Karpas-422 (cell line): ENCODE results near the gene MAJIN. TPM values are rescaled to one million over a fixed set of nuclear protein-coding genes. Genes with fewer than 3 reads are reported as not detected.

Source experiments
- DNase-seq: peaks from one replicate; pipeline ENCODE4 v3.0.0-alpha.2; 2015
- H2AFZ ChIP-seq: fragments of 200-600 bp; sonication (generic); 2 replicates; pipeline ENCODE4 v1.6.1; 2014; ENCODE audit warnings: antibody characterized with exemption, low read length, mixed read lengths
- H3K27ac ChIP-seq: fragments of 200-600 bp; sonication (generic); 2 replicates; pipeline ENCODE4 v1.5.1; 2014; ENCODE audit warnings: mild to moderate bottlenecking, low read length, moderate library complexity
- H3K27me3 ChIP-seq: fragments of 200-600 bp; sonication (generic); 2 replicates; pipeline ENCODE4 v1.6.1; 2014; ENCODE audit warnings: low read length, mixed read lengths
- H3K36me3 ChIP-seq: fragments of 200-600 bp; sonication (generic); 2 replicates; pipeline ENCODE4 v1.6.1; 2014; ENCODE audit warnings: low read length, mixed read lengths; ENCODE audit not compliant: insufficient read depth
- H3K4me1 ChIP-seq: fragments of 200-600 bp; sonication (generic); 2 replicates; pipeline ENCODE4 v1.6.1; 2014; ENCODE audit warnings: mild to moderate bottlenecking, low read length, mixed read lengths
- H3K4me2 ChIP-seq: fragments of 200-600 bp; sonication (generic); 2 replicates; pipeline ENCODE4 v1.6.1; 2014; ENCODE audit warnings: low read length, low read depth, mild to moderate bottlenecking; ENCODE audit not compliant: poor library complexity, severe bottlenecking
- H3K4me3 ChIP-seq: fragments of 200-600 bp; sonication (generic); 2 replicates; pipeline ENCODE4 v1.5.1; 2014; ENCODE audit warnings: mild to moderate bottlenecking, antibody characterized with exemption, low read length, mixed read lengths
- H3K79me2 ChIP-seq: fragments of 200-600 bp; sonication (generic); 2 replicates; pipeline ENCODE4 v1.6.1; 2014; ENCODE audit warnings: mild to moderate bottlenecking, low read length, mixed read lengths
- H3K9ac ChIP-seq: fragments of 200-600 bp; sonication (generic); 2 replicates; pipeline ENCODE4 v1.6.0; 2014; ENCODE audit warnings: low read length
- H3K9me2 ChIP-seq: fragments of 200-600 bp; sonication (generic), shearing (Covaris generic); replicated peaks from 2 replicates; pipeline ENCODE4 v1.6.0; 2014; ENCODE audit warnings: mild to moderate bottlenecking, low read length, moderate library complexity; ENCODE audit not compliant: insufficient read depth
- H3K9me3 ChIP-seq: fragments of 300-700, 200-600 bp; sonication (generic); 2 replicates; pipeline ENCODE4 v1.6.1; 2014; ENCODE audit warnings: low read length, mixed read lengths
- H4K20me1 ChIP-seq: fragments of 200-600 bp; sonication (generic); 2 replicates; pipeline ENCODE4 v1.6.1; 2014; ENCODE audit warnings: mild to moderate bottlenecking, antibody characterized with exemption, low read length, low read depth; ENCODE audit not compliant: insufficient read depth
- total RNA-seq: library from RNA; depleted of rRNA; stranded (reverse); fragments of >200 nt; shearing (Covaris generic); gene quantifications from 2 replicates; pipeline ENCODE4 v1.2.3, GENCODE V29; 2014; ENCODE audit warnings: low replicate concordance

Gene MAJIN
- total RNA-seq, 1 experiment from 2014 or later = not detected

GRCh38 chr11:64911689-64912088 is 60.2 kb downstream of the MAJIN start:
- no peaks in the 10 kb centered on the region for H3K9me2 ChIP-seq
- H3K9me3 ChIP-seq = no peaks in the 10 kb centered on the region
- no peaks in the 10 kb centered on the region for H4K20me1 ChIP-seq
- peaks cover 19% of the 10 kb centered on the region for H3K79me2 ChIP-seq
- H3K36me3 ChIP-seq = peaks cover 4% of the 10 kb centered on the region; the same call in 1 of the 2 replicates
- no peak overlapping the region for H2AFZ ChIP-seq
- no peak overlapping the region for H3K4me2 ChIP-seq
- H3K9ac ChIP-seq = no peak overlapping the region
- no peaks in the 10 kb centered on the region for H3K27me3 ChIP-seq
- H3K4me3 ChIP-seq = no peak overlapping the region
- peaks cover 13% of the 10 kb centered on the region for H3K4me1 ChIP-seq
- no peak for DNase-seq
- no peak overlapping the region for H3K27ac ChIP-seq

- H3K9ac ChIP-seq = no peak overlapping the region
- H3K27me3 ChIP-seq = no peaks in the 10 kb centered on the region
- H2AFZ ChIP-seq = no peak overlapping the region
- H3K79me2 ChIP-seq = peaks cover 13% of the 10 kb centered on the region
- no peak overlapping the region for H3K4me2 ChIP-seq
- H3K9me3 ChIP-seq = no peaks in the 10 kb centered on the region
- H3K4me3 ChIP-seq = no peak overlapping the region
- no peak for DNase-seq
- H3K27ac ChIP-seq = no peak overlapping the region
- H4K20me1 ChIP-seq = no peaks in the 10 kb centered on the region
- no peaks in the 10 kb centered on the region for H3K9me2 ChIP-seq
- peaks cover 4% of the 10 kb centered on the region; the same call in 1 of the 2 replicates for H3K36me3 ChIP-seq
- peaks cover 12% of the 10 kb centered on the region for H3K4me1 ChIP-seq
Measured at GRCh38 chr11:64911142-64911541, 60.8 kb downstream of the MAJIN start.

GRCh38 chr11:64910451-64911093 is 61.3 kb downstream of the MAJIN start:
- no peak overlapping the region for H3K4me2 ChIP-seq
- H3K9ac ChIP-seq = no peak overlapping the region
- H3K79me2 ChIP-seq = peaks cover 8% of the 10 kb centered on the region
- H3K4me1 ChIP-seq = peaks cover 6% of the 10 kb centered on the region
- no peaks in the 10 kb centered on the region for H3K9me2 ChIP-seq
- H3K9me3 ChIP-seq = no peaks in the 10 kb centered on the region
- peaks cover 4% of the 10 kb centered on the region; the same call in 1 of the 2 replicates for H3K36me3 ChIP-seq
- no peak overlapping the region for H3K27ac ChIP-seq
- H4K20me1 ChIP-seq = no peaks in the 10 kb centered on the region
- H3K4me3 ChIP-seq = no peak overlapping the region
- no peak overlapping the region for H2AFZ ChIP-seq
- DNase-seq = no peak
- no peaks in the 10 kb centered on the region for H3K27me3 ChIP-seq

GRCh38 chr11:64909653-64910343 is 62.1 kb downstream of the MAJIN start:
- Histone ChIP-seq H3K27ac (no peak overlapping the region), H3K9me2 (no peaks in the 10 kb centered on the region), H3K4me1 (no peaks in the 10 kb centered on the region), H3K9me3 (no peaks in the 10 kb centered on the region), H3K9ac (no peak overlapping the region), H3K27me3 (no peaks in the 10 kb centered on the region), H3K36me3 (peaks cover 4% of the 10 kb centered on the region; the same call in 1 of the 2 replicates), H3K4me2 (no peak overlapping the region), H3K4me3 (no peak overlapping the region), H4K20me1 (no peaks in the 10 kb centered on the region), H2AFZ (no peak overlapping the region), H3K79me2 (no peaks in the 10 kb centered on the region)
- no peak for DNase-seq

GRCh38 chr11:64908766-64909165 is 63.1 kb downstream of the MAJIN start:
- no peak overlapping the region for H3K4me3 ChIP-seq
- no peaks in the 10 kb centered on the region for H3K9me2 ChIP-seq
- H3K36me3 ChIP-seq = peaks cover 4% of the 10 kb centered on the region; the same call in 1 of the 2 replicates
- no peak overlapping the region for H3K9ac ChIP-seq
- H3K79me2 ChIP-seq = no peaks in the 10 kb centered on the region
- no peak overlapping the region for H3K27ac ChIP-seq
- H3K9me3 ChIP-seq = no peaks in the 10 kb centered on the region
- H3K27me3 ChIP-seq = no peaks in the 10 kb centered on the region
- DNase-seq = no peak
- no peaks in the 10 kb centered on the region for H4K20me1 ChIP-seq
- H2AFZ ChIP-seq = no peak overlapping the region
- no peak overlapping the region for H3K4me2 ChIP-seq
- no peaks in the 10 kb centered on the region for H3K4me1 ChIP-seq

DNA sequence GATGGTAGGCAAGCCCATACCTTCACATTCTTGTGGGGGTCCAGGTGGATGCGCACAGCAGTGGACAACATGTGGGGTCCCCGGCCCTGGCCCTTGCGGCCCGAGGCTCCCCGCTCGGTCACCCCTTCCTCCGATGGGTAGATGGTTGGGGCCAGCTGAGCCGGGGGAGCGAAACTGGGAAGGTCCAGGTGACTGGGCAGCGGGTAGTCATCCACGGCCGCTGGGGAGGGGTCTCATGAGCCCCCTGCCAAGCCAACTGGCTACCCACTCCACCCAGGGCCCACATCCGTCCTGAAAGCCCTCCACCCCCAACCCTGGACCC is 65.6 kb downstream of the MAJIN start:
- H3K36me3 ChIP-seq = no peaks in the 10 kb centered on the region
- no peak for DNase-seq
- H3K9me2 ChIP-seq = no peaks in the 10 kb centered on the region
- H3K27ac ChIP-seq = no peak overlapping the region
- H3K9ac ChIP-seq = no peak overlapping the region
- H3K9me3 ChIP-seq = no peaks in the 10 kb centered on the region
- no peaks in the 10 kb centered on the region for H3K79me2 ChIP-seq
- H4K20me1 ChIP-seq = no peaks in the 10 kb centered on the region
- no peak overlapping the region for H2AFZ ChIP-seq
- H3K4me2 ChIP-seq = no peak overlapping the region
- H3K4me1 ChIP-seq = no peaks in the 10 kb centered on the region
- H3K27me3 ChIP-seq = no peaks in the 10 kb centered on the region
- no peak overlapping the region for H3K4me3 ChIP-seq

- Histone ChIP-seq H3K9me2 (no peaks in the 10 kb centered on the region), H3K27me3 (no peaks in the 10 kb centered on the region), H3K4me1 (no peaks in the 10 kb centered on the region), H2AFZ (no peak overlapping the region), H3K36me3 (no peaks in the 10 kb centered on the region), H3K27ac (no peak overlapping the region), H3K9me3 (no peaks in the 10 kb centered on the region), H3K4me2 (no peak overlapping the region), H3K4me3 (no peak overlapping the region), H3K79me2 (no peaks in the 10 kb centered on the region), H4K20me1 (no peaks in the 10 kb centered on the region), H3K9ac (no peak overlapping the region)
- no peak for DNase-seq
Measured at GRCh38 chr11:64905516-64906313, 66.2 kb downstream of the MAJIN start.

DNA sequence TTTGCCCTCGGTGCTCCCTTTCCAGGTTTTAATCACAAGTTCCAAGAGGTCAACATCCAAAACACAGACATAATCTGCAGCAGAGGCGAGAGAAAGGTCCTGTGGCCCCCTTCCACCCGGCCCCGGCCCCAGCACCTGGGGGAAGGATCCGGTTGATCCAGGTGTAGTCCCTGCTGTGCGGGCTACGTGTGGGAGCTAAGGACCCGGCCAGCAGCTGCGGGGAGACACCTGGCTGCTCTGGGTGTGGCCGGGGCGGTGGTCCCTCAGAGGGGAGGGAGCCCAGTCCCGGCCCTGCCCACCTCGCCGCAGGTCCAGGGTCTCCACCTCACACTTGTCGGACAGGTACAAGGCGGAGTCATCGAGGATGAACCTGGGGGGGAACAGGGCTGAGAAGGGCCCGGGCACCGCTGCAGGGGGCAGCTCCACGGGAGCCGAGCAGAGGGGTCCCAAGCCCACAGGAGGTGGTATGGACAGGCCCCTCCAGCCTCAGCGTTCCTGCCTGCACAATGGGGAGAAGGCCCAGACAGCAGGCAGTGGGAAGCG is 68.5 kb downstream of the MAJIN start:
- Histone ChIP-seq H3K36me3 (no peaks in the 10 kb centered on the region), H3K27me3 (no peaks in the 10 kb centered on the region), H3K4me1 (no peaks in the 10 kb centered on the region), H3K9me2 (no peaks in the 10 kb centered on the region), H3K79me2 (no peaks in the 10 kb centered on the region), H3K4me3 (no peak overlapping the region), H3K9ac (no peak overlapping the region), H2AFZ (no peak overlapping the region), H3K4me2 (no peak overlapping the region), H4K20me1 (no peaks in the 10 kb centered on the region), H3K27ac (no peak overlapping the region), H3K9me3 (no peaks in the 10 kb centered on the region)
- DNase-seq = no peak
